ENCODE measurements around the gene C8A.

Gene C8A

GRCh38 chr1:56920591-56921001 is 66.0 kb downstream of the C8A start:
- no peak overlapping the region for H3K4me3 ChIP-seq (ENCODE audit: low read depth, low read length)
- no peak for DNase-seq (ENCODE audit: low read depth)
- TF ChIP-seq MYC (IDR thresholded peaks at IDR 0.05; ENCODE audit: low read depth, low read length), result no peak
- TF ChIP-seq, protein P1, sequence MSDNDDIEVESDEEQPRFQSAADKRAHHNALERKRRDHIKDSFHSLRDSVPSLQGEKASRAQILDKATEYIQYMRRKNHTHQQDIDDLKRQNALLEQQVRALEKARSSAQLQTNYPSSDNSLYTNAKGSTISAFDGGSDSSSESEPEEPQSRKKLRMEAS (IDR thresholded peaks at IDR 0.05; ENCODE audit: low read depth, low read length), result no peak
- no peak for TF ChIP-seq CTCF (IDR thresholded peaks at IDR 0.05; ENCODE audit: low read depth, low read length)
- TF ChIP-seq POLR2A (IDR thresholded peaks at IDR 0.05; ENCODE audit: extremely low read depth, insufficient read length), result no peak

- TF ChIP-seq CTCF (IDR thresholded peaks at IDR 0.05; ENCODE audit: low read depth, low read length) (no peak), POLR2A (IDR thresholded peaks at IDR 0.05; ENCODE audit: extremely low read depth, insufficient read length) (no peak), MYC (IDR thresholded peaks at IDR 0.05; ENCODE audit: low read depth, low read length) (no peak)
- TF ChIP-seq, protein P1 (IDR thresholded peaks at IDR 0.05; ENCODE audit: low read depth, low read length), result no peak
- no peak for DNase-seq (ENCODE audit: low read depth)
Observed at GRCh38 chr1:56921479-56921878, 66.9 kb downstream of the C8A start.

DNA sequence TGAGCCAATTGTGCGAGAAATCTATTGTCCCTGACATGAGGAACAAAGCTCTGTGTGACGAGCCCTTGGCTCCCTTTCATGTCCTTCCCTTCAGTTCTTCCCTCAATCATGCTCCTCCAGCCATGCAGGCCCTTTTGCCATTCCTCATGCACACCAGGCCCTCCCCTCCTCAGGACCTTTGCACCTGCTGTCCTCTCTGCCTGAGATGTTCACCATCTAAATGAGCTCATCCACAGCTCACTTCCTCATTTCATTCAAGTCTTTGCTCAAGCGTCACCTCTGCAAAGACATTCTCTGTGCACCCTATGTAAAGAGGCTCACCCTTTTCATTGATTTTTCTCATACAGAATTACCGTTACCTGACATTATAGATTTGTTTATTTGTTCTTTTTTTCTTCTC is 67.5 kb downstream of the C8A start:
- H3K4me3 ChIP-seq (ENCODE audit: low read depth, low read length), result no peak overlapping the region
- DNase-seq (ENCODE audit: low read depth), result peak; percentile 9
- TF ChIP-seq, protein P1 (IDR thresholded peaks at IDR 0.05; ENCODE audit: low read depth, low read length), result no peak
- TF ChIP-seq MYC (IDR thresholded peaks at IDR 0.05; ENCODE audit: low read depth, low read length), result no peak
- TF ChIP-seq POLR2A (IDR thresholded peaks at IDR 0.05; ENCODE audit: extremely low read depth, insufficient read length), result no peak
- no peak for TF ChIP-seq CTCF (IDR thresholded peaks at IDR 0.05; ENCODE audit: low read depth, low read length)

More at GRCh38 chr1:56921479-56921878, 66.9 kb downstream of the C8A start:
- no peak overlapping the region for H3K4me3 ChIP-seq (ENCODE audit: low read depth, low read length)

GRCh38 chr1:56922507-56922906 is 67.9 kb downstream of the C8A start:
- no peak overlapping the region for H3K4me3 ChIP-seq (ENCODE audit: low read depth, low read length)
- no peak for TF ChIP-seq MYC (IDR thresholded peaks at IDR 0.05; ENCODE audit: low read depth, low read length)
- TF ChIP-seq CTCF (IDR thresholded peaks at IDR 0.05; ENCODE audit: low read depth, low read length), result no peak
- TF ChIP-seq, protein P1 (IDR thresholded peaks at IDR 0.05; ENCODE audit: low read depth, low read length), result no peak
- TF ChIP-seq POLR2A (IDR thresholded peaks at IDR 0.05; ENCODE audit: extremely low read depth, insufficient read length), result no peak
- no peak for DNase-seq (ENCODE audit: low read depth)

GRCh38 chr1:56923201-56923600 is 68.6 kb downstream of the C8A start:
- TF ChIP-seq, protein P1 (IDR thresholded peaks at IDR 0.05; ENCODE audit: low read depth, low read length), result no peak
- TF ChIP-seq MYC (IDR thresholded peaks at IDR 0.05; ENCODE audit: low read depth, low read length) (no peak), POLR2A (IDR thresholded peaks at IDR 0.05; ENCODE audit: extremely low read depth, insufficient read length) (no peak), CTCF (IDR thresholded peaks at IDR 0.05; ENCODE audit: low read depth, low read length) (no peak)
- no peak for DNase-seq (ENCODE audit: low read depth)
- H3K4me3 ChIP-seq (ENCODE audit: low read depth, low read length), result no peak overlapping the region
